Body of pancreas (tissue), 4 donors: ENCODE results near the gene PTPRN2. TPM values are rescaled to one million over a fixed set of nuclear protein-coding genes. Genes with fewer than 3 reads are reported as not detected.

Experiments used
- ATAC-seq: fragments of 150-250 bp; one replicate; pipeline ENCODE4 v1.9.1; 2016
- DNase-seq, 4 donors: peaks; one replicate each; pipeline ENCODE4 v3.0.0-alpha.2; 2019
- H3K27ac ChIP-seq, 4 donors: fragments of 200-600 bp; sonication (generic); 1 replicate in 3 of 4; 2 replicates in 1 of 4; pipeline versions ENCODE4 v1.5.1 to v1.6.1; 2016 to 2019; ENCODE audit warnings: mild to moderate bottlenecking in 1 of 4, mixed read lengths in 1 of 4, moderate library complexity in 1 of 4
- H3K27me3 ChIP-seq, 2 donors: fragments of 200-600 bp; sonication (generic); one replicate each; pipeline ENCODE4 v1.6.0; 2016; ENCODE audit warnings: mild to moderate bottlenecking in 1 of 2
- H3K36me3 ChIP-seq, 2 donors: fragments of 200-600 bp; sonication (generic); replicated peaks in 1 of 2; 2 replicates each; pipeline ENCODE4 v1.5.1; 2016; ENCODE audit warnings: low read depth in 2 of 2; ENCODE audit not compliant: insufficient read depth in 1 of 2
- H3K4me1 ChIP-seq: fragments of 200-600 bp; sonication (generic); one replicate; pipeline ENCODE4 v1.6.0; 2016
- H3K4me3 ChIP-seq, 2 donors: fragments of 200-600 bp; sonication (generic); 1 replicate in 1 of 2; 2 replicates in 1 of 2; pipeline ENCODE4 v1.5.1; 2016 to 2019
- H3K9me3 ChIP-seq, 3 donors: fragments of 200-600 bp; sonication (generic); 1 replicate in 2 of 3; 2 replicates in 1 of 3; pipeline ENCODE4 v1.5.1; 2016
- CTCF ChIP-seq, 7 experiments: fragments of 450-650 bp in 4 of 7; fragments of 200-600 bp in 3 of 7; sonication (generic) in 3 of 7; IDR thresholded peaks; one replicate each; pipeline ENCODE4 v1.5.1; 2016 to 2019; ENCODE audit warnings: antibody characterized with exemption in 7 of 7
- POLR2A ChIP-seq, 3 donors: fragments of 450-650 bp; IDR thresholded peaks; one replicate each; pipeline ENCODE4 v1.6.1; 2016; ENCODE audit warnings: antibody characterized with exemption in 3 of 3, mild to moderate bottlenecking in 2 of 3
- WGBS, 2 donors: methylation state at CpG; one replicate each; pipeline ENCODE4 v1.1.5; 2017; 5-methylcytosine and 5-hydroxymethylcytosine counted together
- intact Hi-C: fragments of 100-400 bp; cut with DNase I; formaldehyde crosslinking; loops from one replicate; pipeline ENCODE4 v1.15.1; 2023
- total RNA-seq, 2 donors: library from RNA; depleted of rRNA; stranded (reverse); fragments of >200 nt; gene quantifications; one replicate each; pipeline ENCODE4 v1.1.0, GENCODE V29; 2016

Gene PTPRN2
- total RNA-seq, 2 donors from 2014 or later = 31.6 to 76.1 TPM

GRCh38 chr7:158190756-158191155, 396.9 kb downstream of the PTPRN2 start:
- ATAC-seq = no peak
- no peak for DNase-seq
- H3K4me3 ChIP-seq = no peak overlapping the region
- no peaks in the 10 kb centered on the region for H3K27me3 ChIP-seq
- no peaks in the 10 kb centered on the region for H3K4me1 ChIP-seq
- no peak overlapping the region for H3K27ac ChIP-seq
- 66 to 72% methylated on average over 5 to 11 of the region's 11 CpGs for WGBS, 2 donors
- no peaks in the 10 kb centered on the region for H3K36me3 ChIP-seq
- intact Hi-C loops = no loop called here
- peaks cover 0 to 6% (median 0%) of the 10 kb centered on the region in 3 donors for H3K9me3 ChIP-seq
- no peak for TF ChIP-seq POLR2A (IDR thresholded peaks at IDR 0.05)
- no peak for TF ChIP-seq CTCF (IDR thresholded peaks at IDR 0.05)

GRCh38 chr7:158188676-158189075, 398.9 kb downstream of the PTPRN2 start:
- no peaks in the 10 kb centered on the region for H3K27me3 ChIP-seq
- ATAC-seq (no peak), DNase-seq (no peak)
- no peaks in the 10 kb centered on the region for H3K4me1 ChIP-seq
- intact Hi-C loops = no loop called here
- H3K36me3 ChIP-seq = no peaks in the 10 kb centered on the region
- no peak overlapping the region for H3K27ac ChIP-seq
- no peak for TF ChIP-seq POLR2A (IDR thresholded peaks at IDR 0.05)
- H3K4me3 ChIP-seq = no peak overlapping the region
- H3K9me3 ChIP-seq = no peaks in the 10 kb centered on the region
- 93 to 100% methylated on average over 14 of the region's 15 CpGs for WGBS, 2 donors

GRCh38 chr7:158187694-158187994, 400.0 kb downstream of the PTPRN2 start:
- intact Hi-C loops = no loop called here
- Histone ChIP-seq H3K4me3 (no peak overlapping the region), H3K4me1 (no peaks in the 10 kb centered on the region), H3K36me3 (no peaks in the 10 kb centered on the region), H3K27ac (no peak overlapping the region), H3K9me3 (no peaks in the 10 kb centered on the region), H3K27me3 (no peaks in the 10 kb centered on the region)
- DNase-seq = no peak
- 65 to 90% methylated on average over 6 to 7 of the region's 7 CpGs for whole genome bisulfite sequencing, 2 donors
- TF ChIP-seq CTCF (IDR thresholded peaks at IDR 0.05) = no peak
- TF ChIP-seq POLR2A (IDR thresholded peaks at IDR 0.05) = no peak
- no peak for ATAC-seq

GRCh38 chr7:158186864-158187693, 400.5 kb downstream of the PTPRN2 start:
- no peak overlapping the region for H3K27ac ChIP-seq
- ATAC-seq = no peak
- H3K4me3 ChIP-seq = no peak overlapping the region
- intact Hi-C loops = no loop called here
- no peaks in the 10 kb centered on the region for H3K4me1 ChIP-seq
- 67 to 81% methylated on average over 13 of the region's 13 CpGs for WGBS, 2 donors
- no peaks in the 10 kb centered on the region for H3K9me3 ChIP-seq
- H3K27me3 ChIP-seq = no peaks in the 10 kb centered on the region
- no peak for DNase-seq
- no peaks in the 10 kb centered on the region for H3K36me3 ChIP-seq
- TF ChIP-seq CTCF (IDR thresholded peaks at IDR 0.05) (no peak), POLR2A (IDR thresholded peaks at IDR 0.05) (no peak)

GRCh38 chr7:158186406-158186805, 401.2 kb downstream of the PTPRN2 start:
- Histone ChIP-seq H3K4me1 (no peaks in the 10 kb centered on the region), H3K27ac (no peak overlapping the region), H3K4me3 (no peak overlapping the region), H3K9me3 (no peaks in the 10 kb centered on the region), H3K27me3 (no peaks in the 10 kb centered on the region), H3K36me3 (no peaks in the 10 kb centered on the region)
- DNase-seq (no peak), ATAC-seq (no peak)
- TF ChIP-seq CTCF (IDR thresholded peaks at IDR 0.05) = no peak
- intact Hi-C loops = no loop called here
- WGBS, 2 donors = 92 to 97% methylated on average over 9 to 11 of the region's 12 CpGs
